Progenitor cell of endocrine pancreas (in vitro differentiated cells): ENCODE data around the gene ZFHX3. TPM values are rescaled to one million over a fixed set of nuclear protein-coding genes. Genes with fewer than 3 reads are reported as not detected.
A peak's percentile ranks its signal among the peaks of the same experiment; 100 is the strongest.

Experiments used
- DNase-seq: peaks from one replicate; pipeline ENCODE4 v3.0.0; 2021; ENCODE audit warnings: low spot score; ENCODE audit not compliant: unreplicated experiment
- H3K27ac Mint-ChIP-seq: 2 replicates; pipeline ENCODE4 v1.8.0; 2021; ENCODE audit warnings: mild to moderate bottlenecking, moderate library complexity, mixed read lengths
- H3K27me3 Mint-ChIP-seq: 2 replicates; pipeline ENCODE4 v1.8.0; 2021; ENCODE audit warnings: mixed read lengths
- H3K36me3 Mint-ChIP-seq: 2 replicates; pipeline ENCODE4 v1.8.0; 2022; ENCODE audit warnings: mixed read lengths; ENCODE audit not compliant: insufficient read depth
- H3K4me1 Mint-ChIP-seq: 2 replicates; pipeline ENCODE4 v1.8.0; 2021; ENCODE audit warnings: low read depth, mixed read lengths
- H3K4me3 Mint-ChIP-seq: 2 replicates; pipeline ENCODE4 v1.8.0; 2021; ENCODE audit warnings: low read depth, mild to moderate bottlenecking, moderate library complexity, mixed read lengths
- H3K9me3 Mint-ChIP-seq: 2 replicates; pipeline ENCODE4 v1.8.0; 2021; ENCODE audit warnings: low read depth, mixed read lengths
- CTCF ChIP-seq: fragments of 200-600 bp; sonication (generic); IDR thresholded peaks from one replicate; pipeline ENCODE4 v1.5.0; 2021; ENCODE audit warnings: antibody characterized with exemption, mild to moderate bottlenecking; ENCODE audit not compliant: unreplicated experiment
- total RNA-seq: library from RNA; stranded (reverse); gene quantifications from 2 replicates; pipeline ENCODE4 v1.2.1, GENCODE V29; 2021

Gene ZFHX3
- total RNA-seq, 1 donor from 2014 or later = 54.0 TPM

- Mint-ChIP-seq H3K4me1 (peaks cover 35% of the 10 kb centered on the region), H3K27ac (peak overlapping the region; percentile 3), H3K36me3 (peaks cover 2% of the 10 kb centered on the region), H3K4me3 (no peak overlapping the region), H3K9me3 (no peaks in the 10 kb centered on the region), H3K27me3 (peaks cover 94% of the 10 kb centered on the region)
- TF ChIP-seq CTCF = no peak
- no peak for DNase-seq
Measured at GRCh38 chr16:73064212-73064993, 16.5 kb upstream of the ZFHX3 start.

- H3K4me1 Mint-ChIP-seq = peaks cover 36% of the 10 kb centered on the region
- no peak overlapping the region for H3K4me3 Mint-ChIP-seq
- H3K27me3 Mint-ChIP-seq = peaks cover 90% of the 10 kb centered on the region
- H3K9me3 Mint-ChIP-seq = no peaks in the 10 kb centered on the region
- H3K27ac Mint-ChIP-seq = peak overlapping the region; percentile 3
- TF ChIP-seq CTCF = no peak
- H3K36me3 Mint-ChIP-seq = peaks cover 2% of the 10 kb centered on the region
- DNase-seq = no peak
Measured at GRCh38 chr16:73063854-73064211, 15.9 kb upstream of the ZFHX3 start.

GRCh38 chr16:73062743-73063733 is 15.1 kb upstream of the ZFHX3 start:
- Mint-ChIP-seq H3K4me3 (peak overlapping the region; percentile 32), H3K27me3 (peaks cover 82% of the 10 kb centered on the region), H3K36me3 (peaks cover 2% of the 10 kb centered on the region), H3K27ac (peak overlapping the region; percentile 3), H3K4me1 (peaks cover 36% of the 10 kb centered on the region), H3K9me3 (no peaks in the 10 kb centered on the region)
- no peak for TF ChIP-seq CTCF
- DNase-seq = no peak

- Mint-ChIP-seq H3K27ac (no peak overlapping the region), H3K4me1 (peaks cover 36% of the 10 kb centered on the region), H3K9me3 (no peaks in the 10 kb centered on the region), H3K36me3 (peaks cover 2% of the 10 kb centered on the region), H3K4me3 (no peak overlapping the region), H3K27me3 (peaks cover 73% of the 10 kb centered on the region)
- no peak for DNase-seq
- TF ChIP-seq CTCF = no peak
Measured at GRCh38 chr16:73062001-73062616, 14.2 kb upstream of the ZFHX3 start.
